ENCODE results near the gene UNC80. TPM values are rescaled to one million over a fixed set of nuclear protein-coding genes. Genes with fewer than 3 reads are reported as not detected.

The UNC80 gene
- total and polyA plus RNA-seq, 9 donors, result 0.12 to 1.1 (median 0.63) TPM

GRCh38 chr2:210002158-210003157 lies 230.8 kb downstream of the UNC80 start, which contains the start of gene RPE:
TSS of gene RPE (plus strand) at chr2:210002638. CDS start at chr2:210002662, 24 bp downstream.
- Histone ChIP-seq H3K27ac (peak within 1 kb of the TSS in 1 of 2 donors; percentile 41), H3K4me1 (ENCODE audit: insufficient read depth) (peaks cover 7% of the 10 kb centered on the region), H3K27me3 (no peaks in the 10 kb centered on the region), H3K36me3 (no peaks in the 10 kb centered on the region), H3K4me3 (peak within 1 kb of the TSS; percentile 72), H3K9me3 (no peaks in the 10 kb centered on the region)
- intact Hi-C loops (cut with DNase I), result loop anchor here in 1 of 4 donors (10.0 kb wide), 1 partner anchor 192 kb away; no protein-coding TSS in a partner anchor
- no peak for TF ChIP-seq EP300 (IDR thresholded peaks at IDR 0.05)
- no peak for TF ChIP-seq CTCF (IDR thresholded peaks at IDR 0.05)
- TF ChIP-seq POLR2A (IDR thresholded peaks at IDR 0.05), result peak; percentile 40
- WGBS, 3 donors, result 0 to 1% (median 0%) methylated on average over 57 to 58 of the region's 58 CpGs
- DNase-seq, result peak; percentile 94 to 98 (median 96)

DNA sequence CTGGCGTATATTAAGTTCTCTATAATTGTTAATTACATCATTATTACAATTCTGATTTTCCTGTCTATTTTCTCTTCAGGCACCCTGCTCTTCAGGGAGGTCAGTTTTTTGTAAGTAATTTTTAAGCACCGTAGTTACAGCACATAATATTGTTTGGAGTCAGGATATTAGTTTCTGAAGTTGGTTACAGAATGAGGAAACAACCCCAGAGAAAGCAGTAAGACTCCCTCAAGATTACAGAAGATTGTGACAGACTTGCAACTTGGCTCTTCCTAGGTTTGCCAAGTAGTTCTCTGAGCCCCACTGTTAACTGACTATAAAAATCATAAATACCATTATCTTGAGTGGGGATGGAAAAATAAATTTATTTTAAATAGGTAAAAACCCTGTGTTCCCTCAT lies 231.7 kb downstream of the UNC80 start:
- WGBS, 3 donors, result 18 to 30% (median 20%) methylated on average over 2 of the region's 2 CpGs
- peak overlapping the region; percentile 72 for H3K4me3 ChIP-seq
- H3K27ac ChIP-seq, result no peak overlapping the region
- no peak for DNase-seq
- H3K9me3 ChIP-seq, result no peaks in the 10 kb centered on the region
- H3K36me3 ChIP-seq, result no peaks in the 10 kb centered on the region
- H3K27me3 ChIP-seq, result no peaks in the 10 kb centered on the region
- TF ChIP-seq CTCF (IDR thresholded peaks at IDR 0.05), result no peak
- no peak for TF ChIP-seq EP300 (IDR thresholded peaks at IDR 0.05)
- no peak for TF ChIP-seq POLR2A (IDR thresholded peaks at IDR 0.05)
- intact Hi-C loops (cut with DNase I), result loop anchor here in 1 of 4 donors (10.0 kb wide), 1 partner anchor 191 kb away; no protein-coding TSS in a partner anchor
- H3K4me1 ChIP-seq (ENCODE audit: insufficient read depth), result peaks cover 7% of the 10 kb centered on the region

DNA sequence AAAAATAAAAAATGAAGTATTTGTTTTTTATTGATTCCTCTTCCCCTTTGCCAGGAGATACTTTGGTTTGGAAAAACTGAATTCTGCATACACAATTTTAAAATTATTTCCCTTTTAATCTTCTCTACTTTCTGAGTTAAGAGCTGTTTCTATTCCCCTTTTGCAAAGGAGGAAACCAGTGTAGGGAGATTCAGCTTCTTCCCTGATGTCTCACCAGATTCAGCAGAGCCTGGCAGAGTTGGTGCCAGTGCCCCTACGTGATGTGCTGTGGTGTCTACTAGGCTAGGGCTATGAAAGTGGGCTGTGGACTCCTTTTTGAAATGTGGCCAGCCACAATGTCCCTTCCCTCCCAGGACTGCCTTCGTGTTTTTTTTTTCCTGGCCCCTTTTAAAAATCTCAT lies 233.2 kb downstream of the UNC80 start:
- no peak for DNase-seq
- peaks cover 7% of the 10 kb centered on the region for H3K4me1 ChIP-seq (ENCODE audit: insufficient read depth)
- no peaks in the 10 kb centered on the region for H3K9me3 ChIP-seq
- intact Hi-C loops (cut with DNase I), result loop anchor here in 1 of 4 donors (10.0 kb wide), 1 partner anchor 190 kb away; no protein-coding TSS in a partner anchor
- H3K36me3 ChIP-seq, result no peaks in the 10 kb centered on the region
- 45 to 70% (median 52%) methylated on average over 2 of the region's 2 CpGs for WGBS, 3 donors
- TF ChIP-seq EP300 (IDR thresholded peaks at IDR 0.05), result no peak
- no peak for TF ChIP-seq CTCF (IDR thresholded peaks at IDR 0.05)
- no peak for TF ChIP-seq POLR2A (IDR thresholded peaks at IDR 0.05)
- no peak overlapping the region for H3K27ac ChIP-seq
- H3K4me3 ChIP-seq, result no peak overlapping the region
- H3K27me3 ChIP-seq, result no peaks in the 10 kb centered on the region

DNA sequence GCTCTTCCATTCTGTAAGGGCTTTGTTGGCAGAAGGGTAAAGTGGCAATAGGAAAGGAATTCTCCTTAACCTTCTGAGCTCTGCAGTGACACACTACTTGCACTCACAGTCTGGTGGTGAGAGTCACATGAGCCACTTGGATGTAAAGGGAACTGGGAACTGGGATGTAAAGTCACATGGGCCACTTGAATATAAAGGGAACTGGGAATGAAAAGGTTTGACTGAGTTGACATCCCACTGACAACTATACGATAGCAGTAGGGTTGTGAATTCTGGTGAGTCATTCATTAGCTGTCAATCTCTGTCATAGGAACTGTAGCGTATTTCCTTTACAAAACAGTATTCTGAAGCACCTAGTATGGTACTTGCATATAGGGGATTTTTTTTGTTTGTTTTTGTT lies 236.3 kb downstream of the UNC80 start:
- H3K36me3 ChIP-seq, result no peaks in the 10 kb centered on the region
- H3K4me3 ChIP-seq, result no peak overlapping the region
- DNase-seq, result no peak
- WGBS, 3 donors, result 91 to 95% (median 93%) methylated on average over 2 of the region's 2 CpGs
- no peak overlapping the region for H3K27ac ChIP-seq
- no peaks in the 10 kb centered on the region for H3K9me3 ChIP-seq
- intact Hi-C loops (cut with DNase I), result loop anchor here in 1 of 4 donors (10.0 kb wide), 1 partner anchor 187 kb away; no protein-coding TSS in a partner anchor
- H3K4me1 ChIP-seq (ENCODE audit: insufficient read depth), result peaks cover 4% of the 10 kb centered on the region
- TF ChIP-seq EP300 (IDR thresholded peaks at IDR 0.05) (no peak), CTCF (IDR thresholded peaks at IDR 0.05) (no peak), POLR2A (IDR thresholded peaks at IDR 0.05) (no peak)
- no peaks in the 10 kb centered on the region for H3K27me3 ChIP-seq

Data from ovary (tissue), 9 donors.